Measurements from ENCODE around the gene WSCD1. TPM values are rescaled to one million over a fixed set of nuclear protein-coding genes. Genes with fewer than 3 reads are reported as not detected.

WSCD1 gene
- total RNA-seq, 2 donors from 2014 or later: not detected

DNA sequence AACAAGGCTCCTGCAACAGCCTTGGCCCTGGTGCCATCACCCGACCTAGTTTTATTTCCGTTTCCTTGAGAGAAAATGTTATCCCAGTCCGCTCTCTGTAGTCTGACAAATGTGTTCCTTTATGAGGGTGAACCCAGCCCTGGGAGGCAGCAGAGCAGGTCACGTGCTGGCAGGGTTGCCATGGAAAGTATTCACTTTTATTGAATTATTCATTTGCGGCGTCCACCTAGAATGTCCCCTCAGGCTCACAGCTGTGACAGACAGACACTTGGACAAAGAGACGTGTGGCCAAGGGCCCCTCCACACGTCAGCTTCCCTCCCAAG, 90.0 kb downstream of the WSCD1 start:
- Mint-ChIP-seq H3K36me3 (ENCODE audit: low read depth) (no peaks in the 10 kb centered on the region), H3K27ac (no peak overlapping the region), H3K27me3 (peaks cover 22% of the 10 kb centered on the region), H3K4me3 (no peak overlapping the region), H3K9me3 (no peaks in the 10 kb centered on the region), H3K4me1 (no peaks in the 10 kb centered on the region)
- no peak for ATAC-seq (replicated peaks)

GRCh38 chr17:6160911-6161855, 91.0 kb downstream of the WSCD1 start:
- H3K4me3 Mint-ChIP-seq: no peak overlapping the region
- peaks cover 17% of the 10 kb centered on the region for H3K27me3 Mint-ChIP-seq
- ATAC-seq (replicated peaks): no peak
- H3K36me3 Mint-ChIP-seq (ENCODE audit: low read depth): no peaks in the 10 kb centered on the region
- H3K4me1 Mint-ChIP-seq: no peaks in the 10 kb centered on the region
- no peaks in the 10 kb centered on the region for H3K9me3 Mint-ChIP-seq
- no peak overlapping the region for H3K27ac Mint-ChIP-seq

GRCh38 chr17:6162216-6162615, 92.0 kb downstream of the WSCD1 start:
- Mint-ChIP-seq H3K4me3 (no peak overlapping the region), H3K9me3 (no peaks in the 10 kb centered on the region), H3K36me3 (ENCODE audit: low read depth) (no peaks in the 10 kb centered on the region), H3K27me3 (peaks cover 21% of the 10 kb centered on the region), H3K27ac (no peak overlapping the region), H3K4me1 (no peaks in the 10 kb centered on the region)
- no peak for ATAC-seq (replicated peaks)

GRCh38 chr17:6162892-6163291, 92.7 kb downstream of the WSCD1 start:
- H3K27ac Mint-ChIP-seq: no peak overlapping the region
- no peak for ATAC-seq (replicated peaks)
- no peaks in the 10 kb centered on the region for H3K4me1 Mint-ChIP-seq
- H3K4me3 Mint-ChIP-seq: no peak overlapping the region
- no peaks in the 10 kb centered on the region for H3K36me3 Mint-ChIP-seq (ENCODE audit: low read depth)
- H3K9me3 Mint-ChIP-seq: no peaks in the 10 kb centered on the region
- H3K27me3 Mint-ChIP-seq: peaks cover 21% of the 10 kb centered on the region

- Mint-ChIP-seq H3K27ac (no peak overlapping the region), H3K36me3 (ENCODE audit: low read depth) (no peaks in the 10 kb centered on the region)
- ATAC-seq (replicated peaks): no peak
Observed at GRCh38 chr17:6163612-6164333, 93.6 kb downstream of the WSCD1 start.

DNA sequence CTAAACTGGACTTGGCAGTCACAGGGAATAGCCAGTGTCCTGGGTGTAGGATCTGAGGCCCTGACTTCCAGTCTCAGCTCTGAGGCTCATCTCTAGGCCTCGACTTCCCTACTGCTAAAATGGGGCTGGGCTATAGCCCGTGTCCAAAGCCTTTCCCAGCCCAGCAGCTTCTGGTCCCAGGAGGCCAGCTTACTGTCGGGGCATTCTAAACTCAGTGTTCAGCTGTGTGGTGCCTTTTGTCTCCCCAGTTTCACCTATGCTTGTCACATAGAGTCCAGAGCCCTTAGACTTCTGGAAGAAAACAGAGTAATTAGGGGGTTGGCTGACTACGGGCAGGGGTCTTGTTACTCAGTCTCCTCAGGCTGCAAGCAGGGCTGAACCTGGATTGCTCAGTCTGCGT, 94.8 kb downstream of the WSCD1 start:
- no peaks in the 10 kb centered on the region for H3K36me3 Mint-ChIP-seq (ENCODE audit: low read depth)

More at GRCh38 chr17:6163612-6164333, 93.6 kb downstream of the WSCD1 start:
- H3K27me3 Mint-ChIP-seq: peaks cover 23% of the 10 kb centered on the region
- H3K4me3 Mint-ChIP-seq: no peak overlapping the region
- no peaks in the 10 kb centered on the region for H3K9me3 Mint-ChIP-seq
- no peaks in the 10 kb centered on the region for H3K4me1 Mint-ChIP-seq

GRCh38 chr17:6165806-6166205, 95.6 kb downstream of the WSCD1 start:
- Mint-ChIP-seq H3K27me3 (peaks cover 15% of the 10 kb centered on the region), H3K4me3 (no peak overlapping the region), H3K27ac (no peak overlapping the region), H3K9me3 (no peaks in the 10 kb centered on the region), H3K36me3 (ENCODE audit: low read depth) (no peaks in the 10 kb centered on the region), H3K4me1 (no peaks in the 10 kb centered on the region)
- no peak for ATAC-seq (replicated peaks)

More for the DNA sequence above, 94.8 kb downstream of the WSCD1 start:
- Mint-ChIP-seq H3K4me1 (no peaks in the 10 kb centered on the region), H3K4me3 (no peak overlapping the region), H3K27ac (no peak overlapping the region), H3K9me3 (no peaks in the 10 kb centered on the region), H3K27me3 (peaks cover 15% of the 10 kb centered on the region)
- ATAC-seq (replicated peaks): no peak

DNA sequence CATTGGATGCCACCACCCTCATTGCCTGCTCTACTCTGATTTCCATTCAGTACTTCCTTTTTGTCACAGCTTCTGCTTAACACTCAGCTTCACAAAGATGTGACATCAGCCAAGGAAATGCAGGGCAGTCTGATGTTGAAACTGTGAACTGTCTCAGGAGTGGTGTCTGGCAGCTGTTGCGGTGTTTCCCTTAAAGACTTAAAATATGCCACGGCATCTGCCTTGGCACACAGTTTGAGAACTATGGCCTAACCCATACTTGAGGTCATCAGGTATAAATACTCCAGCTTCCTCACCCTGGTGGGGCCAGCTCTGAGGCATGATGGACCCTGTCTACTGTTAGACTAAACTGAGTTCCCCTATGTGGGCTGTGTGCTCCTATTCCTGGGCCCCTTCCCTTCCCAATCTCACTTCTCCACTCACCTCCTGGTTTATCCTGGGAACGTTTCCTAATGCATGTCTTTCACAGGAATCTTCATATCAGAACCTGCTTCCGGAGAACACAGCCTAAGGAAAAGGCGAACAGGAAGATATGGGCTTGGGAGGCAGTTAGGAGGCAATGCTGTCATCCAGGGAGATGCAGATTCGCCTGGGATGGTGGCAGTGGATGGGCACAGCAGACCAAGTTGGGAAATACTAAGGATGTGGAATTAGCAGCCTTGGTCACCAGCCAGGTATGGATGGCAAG, 96.5 kb downstream of the WSCD1 start:
- Mint-ChIP-seq H3K27me3 (peaks cover 22% of the 10 kb centered on the region), H3K4me3 (no peak overlapping the region), H3K4me1 (no peaks in the 10 kb centered on the region), H3K9me3 (no peaks in the 10 kb centered on the region), H3K36me3 (ENCODE audit: low read depth) (no peaks in the 10 kb centered on the region), H3K27ac (no peak overlapping the region)
- no peak for ATAC-seq (replicated peaks)

GRCh38 chr17:6168296-6168695, 98.1 kb downstream of the WSCD1 start:
- Mint-ChIP-seq H3K4me3 (no peak overlapping the region), H3K27ac (no peak overlapping the region), H3K4me1 (no peaks in the 10 kb centered on the region), H3K9me3 (no peaks in the 10 kb centered on the region), H3K36me3 (ENCODE audit: low read depth) (no peaks in the 10 kb centered on the region), H3K27me3 (peaks cover 24% of the 10 kb centered on the region)
- ATAC-seq (replicated peaks): no peak

DNA sequence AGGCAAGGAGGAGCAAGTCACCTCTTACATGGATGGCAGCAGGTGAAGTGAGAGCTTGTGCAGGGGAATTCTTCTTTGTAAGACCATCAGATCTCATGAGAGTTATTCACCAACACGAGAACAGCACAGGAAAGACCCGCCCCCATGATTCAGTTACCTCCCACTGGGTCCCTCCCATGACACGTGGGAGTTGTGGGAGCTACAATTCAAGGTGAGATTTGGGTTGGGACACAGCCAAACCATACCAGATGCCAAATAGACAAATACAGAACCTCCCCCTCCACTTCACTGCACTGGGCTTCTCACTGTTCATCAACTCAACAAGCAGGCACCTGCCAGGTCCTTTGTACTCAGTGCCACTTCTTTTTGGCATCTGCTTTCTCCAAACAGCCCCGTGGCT, 100.2 kb downstream of the WSCD1 start:
- Mint-ChIP-seq H3K4me3 (no peak overlapping the region), H3K27ac (no peak overlapping the region), H3K9me3 (no peaks in the 10 kb centered on the region), H3K27me3 (peaks cover 24% of the 10 kb centered on the region), H3K4me1 (no peaks in the 10 kb centered on the region), H3K36me3 (ENCODE audit: low read depth) (no peaks in the 10 kb centered on the region)
- ATAC-seq (replicated peaks): no peak

DNA sequence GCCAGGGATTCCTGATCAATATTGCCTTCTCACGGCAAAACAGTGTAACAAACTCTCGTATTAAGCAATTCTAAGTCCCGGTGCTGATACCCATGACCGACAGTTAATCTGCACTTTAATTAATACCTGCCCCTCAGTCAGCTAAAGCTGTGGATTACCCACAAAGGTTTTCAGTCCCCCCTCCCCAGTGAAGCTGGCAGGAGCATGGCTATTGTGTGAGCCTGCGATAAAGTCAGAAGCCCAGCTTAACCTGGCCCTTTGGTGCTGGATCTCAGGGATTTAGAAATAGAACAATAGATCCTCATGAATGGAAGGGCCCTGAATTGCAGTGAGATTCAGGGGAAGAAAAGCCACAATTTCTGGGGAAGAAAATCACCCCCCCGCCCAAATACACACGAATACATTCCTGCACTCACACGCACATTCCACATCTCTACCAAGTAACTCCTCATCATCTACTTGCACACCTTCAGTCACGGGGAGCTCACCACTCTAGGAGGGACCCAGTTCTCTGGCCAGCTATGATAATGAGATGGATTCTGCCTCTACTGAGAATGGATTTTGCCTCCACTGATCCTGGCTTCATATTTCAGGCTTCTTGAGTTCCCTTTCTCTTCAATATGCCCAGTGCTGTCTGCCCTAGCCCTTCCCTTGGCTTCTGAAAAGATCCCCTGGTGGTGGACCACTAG, 102.6 kb downstream of the WSCD1 start:
- Mint-ChIP-seq H3K27me3 (peaks cover 24% of the 10 kb centered on the region), H3K9me3 (no peaks in the 10 kb centered on the region), H3K27ac (no peak overlapping the region), H3K4me1 (no peaks in the 10 kb centered on the region), H3K36me3 (ENCODE audit: low read depth) (no peaks in the 10 kb centered on the region), H3K4me3 (no peak overlapping the region)
- no peak for ATAC-seq (replicated peaks)

DNA sequence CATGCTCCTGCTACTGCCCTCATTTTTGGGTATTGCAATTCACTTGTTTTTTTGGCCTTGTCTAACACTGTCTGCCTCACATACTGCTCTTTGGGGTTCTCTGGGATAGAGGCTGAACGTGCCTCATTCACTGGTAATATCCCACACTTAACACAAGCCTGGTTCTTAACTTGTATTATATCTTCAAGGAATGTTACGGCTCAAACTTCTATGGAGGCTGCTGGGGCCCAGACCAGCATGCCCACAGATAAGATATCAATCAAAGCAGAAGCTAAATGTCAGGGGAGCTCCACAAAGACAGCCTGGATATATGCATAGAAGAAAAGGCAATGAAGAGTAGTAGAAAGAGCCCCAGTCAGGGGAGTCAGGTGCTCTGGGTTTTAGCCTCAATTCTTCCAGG, 103.5 kb downstream of the WSCD1 start:
- Mint-ChIP-seq H3K9me3 (no peaks in the 10 kb centered on the region), H3K4me1 (no peaks in the 10 kb centered on the region), H3K36me3 (ENCODE audit: low read depth) (no peaks in the 10 kb centered on the region), H3K4me3 (no peak overlapping the region), H3K27me3 (peaks cover 21% of the 10 kb centered on the region), H3K27ac (no peak overlapping the region)
- ATAC-seq (replicated peaks): no peak

Measured in activated T-helper 17 cell treated with anti-CD3 and anti-CD28 coated beads, Interleukin-2, amount 50 U/mL, for 72 hours (primary cell).